ENCODE results near the gene ADAT3.

The ADAT3 gene

DNA sequence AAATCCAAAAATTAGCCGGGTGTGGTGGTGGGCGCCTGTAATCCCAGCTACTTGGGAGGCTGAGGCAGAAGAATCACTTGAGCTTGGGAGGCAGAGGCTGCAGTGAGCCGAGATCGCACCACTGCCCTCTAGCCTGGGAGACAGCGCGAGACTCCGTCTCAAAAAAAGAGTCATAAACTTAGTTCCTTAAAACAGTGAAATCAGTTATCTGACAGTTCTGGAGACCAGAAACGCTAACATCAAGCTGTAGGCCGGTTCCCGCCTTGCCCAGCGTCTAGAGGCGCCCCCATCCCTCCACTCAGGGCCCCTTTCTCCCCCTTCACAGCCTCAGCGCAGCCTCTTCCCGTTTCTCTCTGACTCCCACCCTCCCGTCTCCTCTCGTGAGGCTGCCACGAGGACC is 11.9 kb downstream of the ADAT3 start:
- FAIRE-seq, result no peak

DNA sequence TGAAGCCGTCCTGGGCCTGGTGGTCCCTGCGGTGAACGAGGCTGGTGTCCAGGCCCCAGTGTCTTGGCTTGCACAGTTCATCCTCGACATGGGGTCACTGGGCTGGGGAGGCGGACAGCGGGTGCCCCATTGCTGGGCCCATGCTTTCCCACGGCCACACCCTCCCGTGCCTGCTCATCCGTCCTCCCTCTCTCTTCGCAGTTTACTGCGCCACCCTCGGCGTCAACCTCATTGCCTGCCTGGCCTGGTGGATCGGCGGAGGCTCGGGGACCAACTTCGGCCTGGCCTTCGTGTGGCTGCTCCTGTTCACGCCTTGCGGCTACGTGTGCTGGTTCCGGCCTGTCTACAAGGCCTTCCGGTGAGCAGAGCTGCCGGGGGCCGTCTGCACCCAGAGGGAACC is 12.7 kb downstream of the ADAT3 start:
- no peak for FAIRE-seq

DNA sequence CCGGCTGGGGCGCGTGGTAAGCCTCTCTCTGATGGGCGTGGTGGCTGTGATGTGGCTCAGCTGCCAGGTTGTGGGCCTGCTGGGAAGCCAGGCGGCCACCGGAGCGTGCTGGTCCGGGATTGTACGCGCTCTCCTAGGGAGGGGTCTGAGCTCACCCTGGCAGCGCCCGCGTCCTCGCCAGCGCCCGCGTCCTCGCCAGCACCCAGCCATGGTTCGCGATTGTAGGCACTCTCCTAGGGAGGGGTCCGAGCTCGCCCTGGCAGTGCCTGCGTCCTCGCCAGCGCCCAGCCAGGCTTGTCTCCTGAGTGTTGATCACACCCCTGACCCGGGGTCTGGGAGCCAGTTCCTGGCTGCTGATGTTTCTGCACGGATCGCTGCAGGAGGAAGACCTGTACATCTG is 13.8 kb downstream of the ADAT3 start:
- FAIRE-seq, result no peak

DNA sequence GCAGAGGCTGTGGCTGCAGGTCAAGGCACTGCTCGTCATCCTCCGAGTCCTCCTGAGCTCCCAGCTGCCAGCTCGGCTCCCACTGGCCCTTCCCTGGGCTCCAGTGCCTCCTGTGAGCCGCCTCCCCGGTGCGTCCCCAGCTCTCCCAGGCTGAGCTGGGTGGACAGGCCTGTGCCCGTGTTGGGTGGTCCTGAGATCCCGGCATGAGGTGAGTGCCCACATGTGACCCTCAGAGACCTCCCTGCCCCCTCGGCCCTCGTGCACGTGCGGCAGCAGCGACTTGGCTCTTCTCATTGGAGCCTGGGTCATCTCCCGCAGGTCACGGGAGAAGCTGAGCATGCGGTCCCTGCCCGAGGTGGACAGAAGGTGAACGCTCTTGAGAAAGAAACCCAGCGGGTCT is 15.4 kb downstream of the ADAT3 start:
- no peak for FAIRE-seq

DNA sequence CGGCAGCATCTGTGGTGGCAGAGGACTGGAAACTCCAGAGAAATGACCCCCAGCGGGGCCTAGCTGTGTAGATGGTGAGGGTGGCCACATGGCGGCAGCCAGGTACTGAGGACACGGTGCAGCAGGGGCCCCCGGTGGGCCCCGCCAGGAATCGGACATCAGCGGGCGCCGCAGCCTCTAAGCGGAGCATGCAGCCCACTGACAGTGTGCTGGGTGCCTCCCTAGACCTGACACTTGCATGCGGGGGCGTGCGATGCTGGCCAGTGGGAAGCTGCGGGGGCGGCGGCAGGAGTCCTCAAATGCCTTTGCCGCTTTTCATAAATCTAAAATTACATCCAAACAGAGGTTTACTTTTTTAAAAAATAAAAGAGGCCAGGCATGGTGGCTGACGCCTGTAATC is 16.1 kb downstream of the ADAT3 start:
- FAIRE-seq, result no peak

DNA sequence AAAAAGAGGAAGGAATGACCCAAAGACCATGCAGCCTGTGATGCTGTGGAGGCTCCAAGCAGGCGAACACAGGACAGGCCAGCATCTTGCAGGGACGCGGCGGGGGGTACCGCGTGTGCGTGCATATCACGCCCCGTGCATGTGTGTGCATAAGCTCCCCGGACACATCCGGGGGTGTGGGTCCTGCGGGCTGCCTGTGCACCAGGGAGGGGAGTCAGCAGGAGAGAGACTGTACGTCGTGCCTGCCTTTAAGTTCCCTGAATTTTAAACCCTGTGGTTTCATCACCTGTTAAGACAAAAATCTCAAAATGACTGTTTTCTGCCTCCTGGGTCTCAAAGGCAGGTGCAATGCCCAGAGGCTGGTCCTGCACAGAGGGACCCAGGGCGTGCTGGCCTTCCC is 16.6 kb downstream of the ADAT3 start:
- FAIRE-seq, result no peak

DNA sequence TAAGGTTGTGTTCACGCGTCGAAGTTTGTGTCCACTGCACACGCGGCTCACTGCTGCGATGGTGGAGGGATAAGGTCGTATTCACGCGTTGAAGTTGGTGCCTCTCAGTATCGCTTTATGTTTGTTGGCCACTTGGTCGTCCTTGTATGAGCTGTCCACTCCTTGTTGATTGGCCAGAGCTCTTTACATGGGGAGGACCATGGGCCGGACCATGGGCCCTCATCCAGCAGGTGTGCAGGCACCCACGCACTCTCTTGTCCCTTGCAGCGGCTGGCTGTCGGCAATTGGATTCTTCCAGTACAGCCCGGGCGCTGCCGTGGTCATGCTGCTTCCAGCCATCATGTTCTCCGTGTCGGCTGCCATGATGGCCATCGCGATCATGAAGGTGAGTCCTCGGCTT is 17.6 kb downstream of the ADAT3 start:
- no peak for FAIRE-seq

DNA sequence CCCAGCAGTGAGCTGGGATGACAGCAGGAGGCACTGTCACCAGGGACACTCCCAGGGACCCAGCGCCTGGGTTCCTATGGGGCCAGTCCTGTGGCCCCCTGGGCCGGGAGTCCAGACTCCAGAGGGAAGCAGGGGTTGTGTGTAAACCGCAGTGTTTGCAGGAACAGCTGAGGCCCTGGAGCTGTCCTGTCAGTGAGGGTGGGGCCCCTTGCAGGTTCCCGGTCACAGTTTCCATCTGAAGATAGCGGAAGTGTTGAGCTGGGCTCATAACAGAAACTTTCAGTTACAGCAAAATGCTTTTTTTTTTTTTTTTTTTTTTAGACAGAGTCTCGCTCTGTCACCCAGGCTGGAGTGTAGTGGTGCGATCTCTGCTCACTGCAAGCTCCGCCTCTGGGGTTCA is 18.1 kb downstream of the ADAT3 start:
- FAIRE-seq, result no peak

DNA sequence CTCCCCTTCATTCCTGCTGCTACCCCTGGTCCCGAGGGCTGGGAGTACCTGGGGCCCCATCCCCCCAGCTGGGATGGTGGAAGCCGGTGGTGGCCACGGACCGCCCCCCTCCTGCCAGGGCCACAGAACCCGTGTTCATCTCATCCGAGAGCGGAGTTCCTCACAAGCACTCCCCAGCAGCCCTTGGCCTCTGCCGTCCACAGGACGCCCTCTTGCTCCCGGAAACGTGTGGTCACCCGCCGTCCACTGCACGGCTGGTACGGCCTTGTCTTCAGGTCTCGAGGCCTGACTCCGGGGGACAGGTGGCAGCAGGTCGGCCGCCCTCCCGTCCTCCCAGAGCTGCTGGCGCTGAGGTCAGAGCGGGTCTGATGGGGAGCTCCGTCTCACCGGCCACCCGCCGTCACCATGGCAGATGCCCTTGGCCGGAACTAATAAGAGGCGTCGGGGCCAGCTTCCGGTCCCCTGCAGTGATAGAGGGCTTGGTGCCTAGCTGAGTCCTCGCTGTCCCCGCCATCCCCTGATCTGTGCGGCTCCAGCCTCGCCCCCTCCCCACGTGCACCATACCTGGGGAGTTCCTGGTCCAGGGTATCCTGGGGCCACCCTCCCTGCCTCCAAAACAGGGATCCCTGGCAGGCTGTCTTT is 19.2 kb downstream of the ADAT3 start:
- FAIRE-seq, result no peak

DNA sequence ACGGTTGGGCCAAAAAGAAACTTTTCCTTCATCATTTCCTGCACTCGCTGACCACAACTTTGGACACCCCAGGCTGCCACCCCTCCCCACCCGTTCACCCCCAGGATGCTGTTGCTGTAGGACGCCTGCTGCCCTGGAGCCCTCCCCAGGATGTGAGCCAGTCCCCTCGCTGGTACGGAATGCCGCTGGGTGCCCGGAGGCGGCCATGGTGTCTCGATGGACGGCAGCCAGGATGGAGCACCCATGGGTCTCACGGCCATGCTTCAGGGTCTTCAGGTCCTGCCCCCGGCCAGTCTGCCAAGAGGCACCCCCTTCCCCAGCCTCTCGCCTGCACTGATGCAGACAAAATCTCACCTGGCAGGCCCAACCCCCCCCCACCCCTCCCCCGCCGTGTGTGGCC is 20.3 kb downstream of the ADAT3 start:
- FAIRE-seq, result no peak

DNA sequence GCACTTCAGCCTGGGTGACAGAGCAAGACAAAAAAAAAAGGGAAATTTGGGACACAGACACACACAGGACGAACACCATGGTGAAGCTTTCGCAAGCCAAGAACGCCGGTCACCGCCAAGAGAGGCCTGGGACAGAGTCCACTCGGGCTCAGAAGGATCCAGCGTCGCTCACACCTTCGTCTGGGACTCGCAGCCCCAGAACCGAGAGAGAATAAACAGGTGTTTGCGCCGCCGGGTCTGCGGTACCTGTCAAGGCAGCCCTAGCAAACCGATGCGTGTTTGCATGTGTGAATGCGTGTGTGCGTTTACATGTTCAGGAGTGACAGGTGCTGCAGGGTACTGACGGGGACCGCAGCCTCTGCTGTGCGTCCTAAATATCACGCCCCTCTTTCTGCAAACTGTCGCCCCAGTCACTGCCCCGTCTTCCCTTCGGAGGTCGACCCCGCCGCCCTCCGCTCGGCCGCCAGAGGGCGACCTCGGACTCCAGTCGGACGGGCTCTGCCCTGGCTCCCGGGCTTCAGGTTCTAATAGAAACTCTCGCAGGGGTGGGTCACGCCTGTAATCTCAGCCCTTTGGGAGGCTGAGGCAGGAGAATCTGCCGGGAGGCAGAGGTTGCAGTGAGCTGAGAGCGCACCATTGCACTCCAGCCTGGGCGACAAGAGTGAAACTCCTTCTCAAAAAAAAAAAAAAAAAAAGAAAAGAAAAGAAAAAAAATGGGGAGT is 24.0 kb downstream of the ADAT3 start:
- no peak for FAIRE-seq

DNA sequence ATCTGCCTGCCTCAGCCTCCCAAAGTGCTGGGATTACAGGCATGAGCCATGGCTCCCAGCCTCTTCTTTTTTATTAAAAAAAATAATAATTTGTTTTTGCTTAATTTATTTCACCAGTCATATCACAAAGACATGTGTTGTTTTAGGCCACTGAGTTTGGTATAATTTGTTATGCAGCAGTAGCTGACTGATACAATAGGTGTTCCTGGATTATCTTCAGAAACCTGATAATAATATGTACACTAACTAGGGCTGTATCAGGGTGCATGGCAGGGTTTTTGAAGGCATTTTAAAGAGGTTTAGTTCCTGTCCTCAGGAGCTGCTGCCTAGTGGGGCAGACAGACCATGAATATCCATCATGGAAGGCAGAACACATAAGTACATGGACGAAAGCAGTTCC is 26.2 kb downstream of the ADAT3 start:
- FAIRE-seq, result no peak

DNA sequence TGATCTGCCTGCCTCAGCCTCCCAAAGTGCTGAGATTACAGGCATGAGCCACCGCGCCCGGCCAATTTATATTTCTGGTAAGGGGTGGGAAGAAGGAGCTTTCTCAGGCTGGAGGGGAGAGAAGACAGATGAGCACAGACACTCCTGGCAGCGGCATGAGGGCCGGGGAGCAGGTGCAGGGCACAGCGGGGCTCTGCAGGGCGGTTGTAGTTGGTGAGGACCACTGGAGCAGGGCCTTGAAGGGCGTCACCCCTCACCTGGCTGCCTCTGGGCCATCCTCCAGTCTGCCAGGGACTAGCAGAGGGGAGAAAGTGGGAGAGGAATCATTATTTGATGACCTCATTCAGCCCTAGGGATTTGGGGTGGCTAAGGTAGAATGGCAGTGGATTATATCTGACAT is 27.2 kb downstream of the ADAT3 start:
- FAIRE-seq, result no peak

DNA sequence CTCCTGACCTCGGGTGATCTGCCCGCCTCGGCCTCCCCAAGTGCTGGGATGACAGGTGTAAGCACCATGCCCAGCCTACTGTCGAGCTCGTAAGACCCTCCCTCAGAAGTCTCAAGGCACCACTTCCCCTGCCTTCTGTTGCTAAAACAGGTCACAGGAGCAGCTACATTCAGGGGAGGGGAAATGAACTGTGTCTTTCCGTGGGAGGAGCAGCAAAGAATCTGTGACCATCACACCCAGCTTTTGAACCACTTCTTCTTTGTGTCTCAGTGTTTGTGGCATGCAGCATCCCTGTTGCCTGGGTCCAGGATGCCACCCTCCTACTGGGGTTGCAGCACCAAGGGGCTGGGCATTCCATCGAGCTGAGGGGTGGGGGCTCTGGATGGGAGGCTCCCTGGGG is 28.0 kb downstream of the ADAT3 start:
- FAIRE-seq, result no peak

DNA sequence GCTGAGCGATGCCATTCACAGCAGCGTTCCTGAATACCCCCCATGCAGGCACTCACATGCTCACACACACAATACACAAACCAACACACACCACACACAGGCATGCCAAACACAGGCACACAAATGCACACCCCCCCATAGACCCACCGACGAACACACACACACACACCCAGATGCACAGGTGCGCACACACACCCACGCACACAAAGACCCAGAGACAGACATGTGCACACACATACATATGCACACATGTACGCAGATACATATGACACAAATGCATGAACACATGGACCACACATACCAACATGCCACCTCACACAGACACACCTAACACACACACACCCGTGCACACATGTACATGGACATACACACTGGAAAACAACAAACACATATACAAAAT is 28.7 kb downstream of the ADAT3 start:
- FAIRE-seq, result no peak

DNA sequence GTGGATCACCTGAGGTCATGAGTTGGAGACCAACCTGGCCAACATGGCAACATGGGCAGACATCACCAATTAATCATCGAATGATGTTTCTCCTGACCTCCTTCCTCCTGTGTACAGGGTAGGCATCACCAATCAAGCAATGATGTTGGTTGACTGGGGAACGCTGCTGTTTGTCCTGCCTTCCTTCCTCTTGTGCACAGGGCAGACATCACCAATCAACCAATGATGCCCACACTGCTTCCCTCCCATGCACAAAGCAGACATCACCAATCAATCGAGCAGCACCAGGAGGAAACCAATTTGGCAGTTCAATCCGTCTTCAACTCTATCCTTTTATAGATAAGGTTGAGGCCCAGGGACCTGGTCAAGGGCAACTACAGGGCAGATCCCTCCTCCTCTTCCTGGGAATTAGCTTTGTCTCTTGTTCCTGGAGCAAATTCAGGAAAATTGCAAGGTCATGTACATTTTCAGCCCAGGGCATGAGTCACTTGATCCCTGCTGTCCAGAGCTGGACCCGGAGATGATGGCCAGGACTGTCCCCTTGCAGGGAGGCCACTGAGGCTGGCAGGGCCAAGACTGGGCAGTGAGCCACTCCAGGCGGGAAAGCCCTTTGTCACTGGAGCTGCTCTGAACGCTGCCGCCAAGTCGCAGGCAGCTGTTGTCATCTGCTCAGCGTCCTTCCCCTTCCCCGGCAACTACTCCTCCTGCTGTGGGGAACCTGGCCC is 30.4 kb downstream of the ADAT3 start:
- no peak for FAIRE-seq

DNA sequence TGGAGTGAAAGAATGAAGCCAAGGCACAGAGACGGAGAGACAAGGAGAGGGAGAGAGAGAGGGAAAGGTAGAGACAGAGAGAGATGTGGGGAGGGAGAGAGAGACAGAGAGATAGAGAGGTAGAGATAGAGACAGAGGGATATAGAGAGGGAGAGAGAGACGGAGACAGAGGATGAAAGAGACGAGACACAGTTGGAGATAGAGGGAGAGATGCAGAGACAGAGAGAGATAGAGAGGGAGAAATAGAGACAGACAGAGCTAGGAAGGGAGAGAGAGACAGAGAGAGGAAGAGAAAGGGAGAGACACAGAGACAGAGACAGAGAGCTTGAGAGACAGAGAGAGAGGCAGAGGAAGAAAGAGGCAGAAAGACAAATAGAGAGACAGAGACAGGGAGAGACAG is 31.2 kb downstream of the ADAT3 start:
- no peak for FAIRE-seq

DNA sequence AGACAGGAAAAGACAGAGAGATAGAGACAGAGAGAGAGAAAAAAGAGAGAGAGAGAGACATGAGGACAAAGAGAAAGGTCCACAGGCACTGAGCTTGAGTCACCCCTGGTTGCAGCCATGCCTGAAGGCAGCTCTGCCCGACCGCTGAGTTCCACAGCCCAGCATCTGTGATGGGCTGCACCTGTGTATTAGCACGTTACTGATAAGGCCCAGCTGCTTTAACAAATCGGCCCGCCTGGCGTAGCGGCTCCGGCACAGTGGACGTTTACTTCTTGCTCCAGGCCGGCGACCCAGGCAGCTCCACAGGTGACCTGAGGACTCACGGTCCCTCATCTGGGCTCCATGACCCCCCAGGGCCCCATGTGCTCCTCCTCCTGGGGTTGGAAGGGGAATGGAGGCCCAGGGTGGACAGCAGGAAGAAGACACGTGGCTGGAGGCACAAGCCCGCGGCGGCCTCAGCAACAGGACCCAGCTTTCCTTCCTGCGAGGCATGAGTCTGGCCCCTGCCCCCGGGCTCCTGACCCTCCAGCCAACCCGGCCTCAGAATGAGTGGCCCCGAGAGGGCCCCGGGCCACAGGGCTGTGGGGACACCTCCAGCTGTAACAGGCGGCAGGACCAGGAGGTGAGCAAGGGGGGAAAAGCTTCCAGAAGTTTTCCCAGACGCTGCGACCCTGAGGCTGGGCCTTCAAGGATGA is 31.9 kb downstream of the ADAT3 start:
- no peak for FAIRE-seq

DNA sequence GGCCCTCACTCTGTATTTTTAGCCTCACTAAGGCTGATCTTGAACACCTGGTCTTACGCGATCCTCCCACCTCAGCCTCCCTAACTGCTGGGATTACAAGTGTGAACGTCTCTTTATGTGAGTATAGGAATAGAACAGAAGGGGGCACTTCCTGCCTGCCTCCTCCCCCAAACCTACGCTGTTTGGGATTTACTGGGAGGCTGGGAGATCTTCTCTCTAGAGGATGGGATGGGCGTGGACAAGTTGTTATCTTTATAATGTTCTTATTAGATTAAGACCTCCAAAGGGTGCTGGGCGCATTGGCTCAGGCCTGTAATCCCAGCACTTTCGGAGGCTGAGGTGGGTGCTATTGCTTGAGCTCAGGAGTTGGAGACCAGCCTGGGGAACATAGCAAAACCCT is 32.9 kb downstream of the ADAT3 start:
- FAIRE-seq, result no peak

DNA sequence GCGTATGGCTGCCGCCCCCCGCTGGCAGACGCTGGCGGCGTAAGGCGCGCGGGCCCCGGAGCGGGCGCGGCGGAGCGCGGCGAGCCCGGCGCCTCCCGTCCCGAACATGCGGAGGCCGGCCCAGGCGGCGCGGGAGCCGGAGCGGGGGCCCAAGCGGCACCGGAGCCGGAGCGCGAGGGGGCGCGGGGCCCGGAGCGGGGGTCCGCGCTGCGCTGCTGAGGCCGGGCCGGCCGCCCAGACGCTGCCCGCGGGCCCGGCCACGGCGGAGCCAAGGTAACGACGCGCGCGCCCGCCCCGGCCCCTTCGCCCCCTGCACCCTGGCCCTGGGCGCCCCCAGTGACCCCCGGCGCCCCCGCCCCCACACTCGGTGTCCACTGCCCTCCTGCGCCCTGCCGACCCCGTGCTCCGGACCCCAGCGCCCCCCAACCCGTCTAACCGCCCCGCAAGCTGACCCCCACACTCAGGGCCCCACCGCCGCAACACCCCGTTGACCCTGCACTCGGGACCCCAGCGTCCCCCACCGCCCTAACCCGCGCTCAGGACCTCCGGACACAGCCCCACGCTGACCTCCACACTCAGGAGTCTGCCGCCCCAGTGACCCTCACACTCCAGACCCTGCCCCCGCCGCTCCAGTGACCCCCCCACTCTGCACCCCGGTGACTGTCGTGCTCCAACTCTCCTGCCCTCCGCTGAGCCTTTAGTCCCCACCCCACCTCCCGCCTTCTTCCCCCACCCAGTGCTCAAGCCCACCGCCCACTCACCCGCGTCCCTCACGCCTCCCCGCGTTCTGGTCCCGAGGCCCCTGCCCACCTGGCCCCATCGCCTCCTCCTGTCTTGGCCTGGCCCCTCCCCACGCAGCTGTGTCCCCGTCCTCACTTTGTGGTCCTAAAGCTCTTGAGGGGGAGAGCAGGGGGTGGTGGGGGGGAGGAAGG is 36.2 kb downstream of the ADAT3 start, which contains the start of gene CSNK1G2:
Gene CSNK1G2, plus strand, starts transcription at position 27 of the 932 bp plus-strand sequence. CDS start 28,601 bp downstream, outside the sequence.
- FAIRE-seq, result no peak

DNA sequence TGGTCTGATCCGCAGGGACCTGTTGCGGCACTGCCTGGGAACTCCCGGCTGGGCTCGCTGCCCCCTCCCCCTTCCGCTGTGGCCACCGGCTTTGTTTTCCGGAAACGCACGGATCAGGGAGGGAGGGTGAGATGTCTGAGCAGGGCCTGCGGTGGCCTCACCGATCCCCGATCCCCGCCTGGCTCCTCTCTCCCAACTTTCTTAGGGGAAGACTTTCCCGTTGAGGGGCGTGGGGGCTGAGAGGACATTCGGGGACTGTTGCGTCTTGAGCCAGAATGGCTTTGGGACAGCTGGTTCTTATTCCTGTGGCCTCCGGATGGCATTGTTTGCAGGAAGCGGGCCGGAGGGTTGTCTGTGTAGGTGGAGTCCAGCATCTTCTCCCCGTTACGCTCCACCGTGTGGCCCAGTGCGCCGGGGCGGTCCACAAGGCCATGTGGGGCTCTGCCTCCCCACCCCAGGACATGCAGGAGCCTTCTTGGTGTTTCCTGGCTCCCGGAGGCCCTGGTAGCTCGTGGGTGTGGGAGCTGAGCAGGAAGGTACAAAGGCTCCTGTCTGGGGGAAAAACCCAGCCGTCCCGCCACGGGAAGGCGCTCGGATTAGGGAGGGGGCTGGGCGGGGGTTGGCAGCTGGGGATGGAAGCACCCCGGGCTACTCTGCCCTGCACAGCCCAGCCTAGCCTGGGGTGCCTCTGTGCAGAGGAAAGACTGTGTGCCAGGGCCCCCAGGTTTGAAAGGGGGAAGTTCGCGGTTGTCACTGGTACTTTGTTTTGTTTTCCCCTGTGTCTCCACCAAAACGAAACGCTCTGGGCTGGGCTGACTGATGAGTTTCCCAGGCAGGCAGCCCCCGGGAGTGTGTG is 37.1 kb downstream of the ADAT3 start:
- no peak for FAIRE-seq
